Fibroblast of skin of left quadriceps (primary cell): ENCODE measurements around the gene WDR18.
"Not testable (repeated sequence)": the region's sequence is repeated elsewhere in the genome, so short reads cannot be mapped to it uniquely, and the experiment has no call there.

Experiments used
- DNase-seq, 2 experiments: peaks; one replicate each; pipeline ENCODE4 v3.0.0-alpha.2; 2013; ENCODE audit warnings: low read depth in 2 of 2

The WDR18 gene

DNA sequence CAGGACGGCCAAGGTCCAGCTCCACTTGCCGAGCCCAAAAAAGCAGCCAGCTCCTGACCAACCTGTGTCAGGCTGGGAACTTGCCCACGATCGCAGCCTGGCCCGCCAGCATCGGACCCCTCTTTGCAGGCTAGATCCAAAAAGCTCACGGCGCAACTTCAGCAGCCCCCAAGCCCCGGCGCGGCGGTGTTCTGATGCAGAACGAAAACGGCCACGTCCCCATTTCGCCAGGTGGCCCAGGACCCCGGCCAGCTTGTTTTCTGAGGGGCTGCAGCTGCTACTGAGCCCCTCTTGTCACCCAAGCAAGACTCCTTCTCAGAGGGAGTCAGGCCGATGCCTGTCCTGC, 35.4 kb downstream of the WDR18 start:
- no peak for DNase-seq

DNA sequence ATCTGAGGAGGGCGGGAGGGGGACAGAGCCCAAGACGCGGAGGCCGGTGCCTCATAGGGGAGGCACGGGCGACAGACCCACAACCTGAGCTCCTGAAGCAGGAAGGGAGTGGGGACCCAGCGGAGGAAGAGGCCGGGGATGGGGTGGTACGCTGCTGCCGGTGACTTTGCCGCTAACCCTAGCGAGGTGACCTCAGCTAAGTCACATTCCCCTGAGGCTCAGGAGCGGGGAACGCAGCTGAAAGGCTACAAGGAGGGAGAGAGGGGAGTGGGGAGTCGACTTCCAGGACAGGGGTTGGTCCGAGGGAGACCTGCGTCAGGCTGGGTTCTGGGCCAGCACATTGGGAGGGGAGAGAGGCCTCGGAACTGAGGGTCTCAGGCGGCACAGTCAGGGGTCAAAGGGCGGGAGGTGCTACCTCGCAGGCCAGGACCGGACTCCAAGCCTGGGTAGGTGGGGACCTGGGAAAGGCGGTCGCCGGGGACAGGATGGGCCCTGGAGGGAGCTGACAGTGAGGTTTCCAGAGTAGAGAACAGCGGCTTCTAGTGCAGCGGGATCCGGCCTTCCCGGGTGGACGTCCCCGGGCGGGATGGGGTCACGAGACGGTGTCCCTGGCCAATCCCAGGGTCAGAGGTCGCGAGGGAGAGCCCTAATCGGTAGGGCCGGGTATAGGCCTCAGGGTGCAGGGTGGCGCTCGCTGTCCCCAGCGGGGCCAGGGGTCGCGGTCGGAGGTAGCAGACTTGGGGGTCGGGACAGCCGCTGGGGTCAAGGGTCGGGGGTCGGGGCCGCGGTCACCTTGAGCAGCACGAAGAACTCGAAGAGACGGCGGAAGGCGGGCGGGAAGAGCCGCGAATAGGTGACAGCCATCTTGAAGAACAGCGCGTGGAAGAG, 36.1 kb downstream of the WDR18 start:
- DNase-seq, result no peak

DNA sequence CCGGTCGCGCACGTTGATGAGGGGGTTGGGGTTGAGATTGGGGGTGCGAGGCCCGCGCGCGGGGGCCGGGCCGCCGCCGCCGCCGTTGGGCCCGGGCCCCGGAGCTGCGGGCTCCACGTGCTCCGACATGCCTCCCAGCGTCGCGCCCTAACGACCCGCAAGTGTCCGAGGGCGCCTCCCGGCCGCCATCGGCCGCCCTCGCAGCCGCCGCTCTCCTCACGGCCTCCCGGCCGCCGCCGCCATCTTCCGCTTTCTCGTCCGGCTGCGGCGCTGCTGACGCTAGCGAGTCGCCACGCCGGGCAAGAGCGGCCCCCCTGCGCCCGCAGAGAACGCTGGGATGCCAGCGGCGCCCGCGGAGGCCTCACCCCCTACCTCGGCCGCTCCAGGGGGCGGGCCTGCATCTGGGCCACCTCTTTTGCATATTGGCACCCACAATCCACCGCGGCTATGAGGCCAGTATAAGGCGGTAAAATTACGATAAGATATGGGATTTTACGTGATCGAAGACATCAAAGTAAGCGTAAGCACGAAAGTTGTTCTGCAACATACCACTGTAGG, 36.8 kb downstream of the WDR18 start, which contains the start of gene TMEM259:
Gene TMEM259, minus strand, starts transcription at position 256 of the 558 bp plus-strand sequence. Its CDS starts 127 bp downstream, at position 129.
- DNase-seq, result peak; percentile 95 to 96

DNA sequence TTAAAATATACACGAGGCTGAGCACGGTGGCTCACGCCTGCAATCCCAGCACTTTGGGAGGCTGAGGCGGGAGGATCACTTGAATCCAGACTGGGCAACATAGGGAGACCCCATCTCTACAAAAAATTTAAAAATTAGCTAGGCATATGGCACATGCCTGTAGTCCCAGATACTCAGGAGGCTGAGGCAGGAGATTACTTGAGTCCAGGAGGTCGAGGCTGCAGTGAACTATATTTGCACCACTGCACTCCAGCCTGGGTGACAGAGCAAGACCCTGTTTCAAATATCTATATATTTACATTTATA, 39.7 kb downstream of the WDR18 start:
- DNase-seq, result not testable (repeated sequence)

DNA sequence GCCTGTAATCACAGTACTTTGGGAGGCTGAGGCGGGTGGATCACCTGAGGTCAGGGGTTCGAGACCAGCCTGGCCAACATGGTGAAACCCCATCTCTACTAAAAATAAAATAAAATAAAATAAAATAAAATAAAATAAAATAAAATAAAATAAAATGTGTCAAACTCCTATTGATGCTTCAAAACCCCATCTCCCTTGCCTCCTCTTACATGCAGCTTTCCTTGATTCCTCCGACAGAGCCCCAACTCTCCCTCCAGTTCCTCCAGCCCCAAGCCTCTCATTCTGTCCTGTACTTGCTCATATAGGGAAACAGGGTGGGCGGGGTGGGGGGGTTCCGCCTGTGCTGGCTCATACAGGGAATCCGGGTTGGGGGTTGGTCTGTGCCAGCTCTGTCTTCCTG, 40.9 kb downstream of the WDR18 start:
- not testable (repeated sequence) for DNase-seq

DNA sequence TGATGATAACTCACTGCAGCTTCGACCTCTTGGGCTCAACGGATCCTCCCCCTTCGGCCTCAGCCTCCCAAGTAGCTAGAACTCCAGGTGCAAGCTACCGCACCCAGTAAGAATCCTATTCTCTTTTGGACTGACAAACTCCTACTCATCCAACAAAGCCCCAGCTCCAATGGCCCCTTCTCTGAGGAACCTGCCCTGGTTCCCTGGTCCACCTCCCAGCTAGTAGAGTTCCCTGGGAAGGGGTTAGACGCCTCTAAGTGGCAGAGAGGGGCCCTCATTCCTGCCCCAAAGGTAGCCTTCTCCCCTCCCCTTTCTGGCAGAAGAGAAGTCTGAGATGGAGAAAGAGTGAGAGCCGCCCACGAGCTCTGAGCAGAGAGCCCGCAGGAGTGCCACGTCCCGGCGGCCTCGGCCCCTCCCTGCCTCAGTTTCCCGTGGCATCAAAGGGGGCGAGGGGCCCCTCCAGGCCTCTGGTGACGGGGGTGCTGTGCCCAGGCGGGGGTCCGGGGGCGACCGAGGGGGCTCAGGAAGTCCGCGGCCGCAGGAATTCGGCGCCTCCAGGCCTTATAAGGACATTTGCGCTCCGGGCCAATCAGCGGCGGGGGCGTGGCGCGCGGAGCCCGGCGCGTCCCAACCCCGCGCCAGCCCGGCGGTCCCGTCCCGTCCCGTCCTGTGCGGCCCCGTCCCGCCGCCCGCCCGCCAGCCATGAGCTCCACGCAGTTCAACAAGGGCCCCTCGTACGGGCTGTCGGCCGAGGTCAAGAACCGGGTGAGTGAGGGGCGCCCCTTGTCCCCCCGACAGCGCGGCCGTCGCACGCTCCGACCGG, 42.0 kb downstream of the WDR18 start, which contains the start of gene CNN2:
Gene CNN2, plus strand, starts transcription at position 649 of the 823 bp plus-strand sequence. Its CDS starts 54 bp downstream, at position 703.
- peak; percentile 70 to 72 for DNase-seq

DNA sequence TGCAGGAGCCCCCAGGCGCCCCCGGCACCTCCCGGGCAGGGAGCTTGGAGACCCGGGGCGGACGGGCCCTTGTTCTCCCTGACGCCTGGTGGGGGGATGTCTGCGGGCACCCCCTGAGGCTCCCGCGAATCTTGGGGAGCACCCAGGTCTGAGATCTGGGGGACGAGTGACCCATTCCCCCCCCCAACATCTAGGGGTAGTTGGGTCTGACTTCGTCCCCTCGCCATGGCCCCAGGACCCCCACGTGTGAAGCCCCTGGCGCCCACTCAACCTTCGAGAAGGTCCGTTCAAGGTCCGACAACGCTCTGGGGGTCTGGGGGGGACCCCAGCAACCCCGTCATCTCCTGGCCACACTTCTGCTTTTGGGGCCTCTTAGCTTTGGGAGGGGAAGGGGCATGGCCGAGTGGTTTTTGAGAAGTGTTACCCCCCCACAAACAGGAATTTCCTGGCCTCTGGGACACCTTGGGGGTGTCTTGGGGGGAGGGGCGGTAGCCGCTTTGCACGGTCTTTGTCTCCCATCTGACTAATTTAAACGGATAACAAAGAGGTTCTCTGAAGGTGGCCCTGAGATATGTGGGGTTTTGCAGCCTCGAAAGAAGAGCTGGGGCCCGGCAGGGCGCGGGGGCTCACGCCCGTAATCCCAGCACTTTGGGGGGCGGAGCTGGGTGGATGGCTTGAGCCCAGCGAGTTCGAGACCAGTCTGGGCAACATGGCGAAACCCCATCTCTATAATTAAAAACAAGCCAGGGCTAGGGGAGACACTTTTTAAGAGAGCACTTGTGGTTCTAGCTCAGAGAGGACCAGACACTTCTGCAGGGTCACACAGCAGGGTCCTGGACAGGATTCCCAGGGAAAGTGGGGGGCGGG, 42.9 kb downstream of the WDR18 start:
- no peak for DNase-seq

DNA sequence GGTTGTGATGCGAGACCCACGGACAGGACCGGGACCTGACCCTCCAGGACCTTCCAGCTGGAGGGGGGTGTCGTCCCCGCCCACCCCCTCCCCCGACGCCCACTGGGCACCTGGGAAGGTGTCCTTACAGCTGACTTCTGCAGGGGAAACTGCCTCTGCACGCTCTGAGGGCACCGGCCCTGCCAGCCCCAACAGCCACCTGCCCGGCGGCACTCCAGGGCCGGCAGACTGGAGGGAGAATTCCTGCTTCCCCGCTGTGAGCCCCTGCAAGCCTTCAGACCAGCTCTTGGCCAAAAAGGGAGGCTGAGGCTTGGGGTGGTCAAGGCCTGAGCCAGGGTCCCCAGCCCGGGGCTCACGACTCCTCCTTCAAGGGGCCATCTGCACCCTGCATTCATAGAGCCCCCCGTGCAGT, 43.5 kb downstream of the WDR18 start:
- DNase-seq, result no peak

DNA sequence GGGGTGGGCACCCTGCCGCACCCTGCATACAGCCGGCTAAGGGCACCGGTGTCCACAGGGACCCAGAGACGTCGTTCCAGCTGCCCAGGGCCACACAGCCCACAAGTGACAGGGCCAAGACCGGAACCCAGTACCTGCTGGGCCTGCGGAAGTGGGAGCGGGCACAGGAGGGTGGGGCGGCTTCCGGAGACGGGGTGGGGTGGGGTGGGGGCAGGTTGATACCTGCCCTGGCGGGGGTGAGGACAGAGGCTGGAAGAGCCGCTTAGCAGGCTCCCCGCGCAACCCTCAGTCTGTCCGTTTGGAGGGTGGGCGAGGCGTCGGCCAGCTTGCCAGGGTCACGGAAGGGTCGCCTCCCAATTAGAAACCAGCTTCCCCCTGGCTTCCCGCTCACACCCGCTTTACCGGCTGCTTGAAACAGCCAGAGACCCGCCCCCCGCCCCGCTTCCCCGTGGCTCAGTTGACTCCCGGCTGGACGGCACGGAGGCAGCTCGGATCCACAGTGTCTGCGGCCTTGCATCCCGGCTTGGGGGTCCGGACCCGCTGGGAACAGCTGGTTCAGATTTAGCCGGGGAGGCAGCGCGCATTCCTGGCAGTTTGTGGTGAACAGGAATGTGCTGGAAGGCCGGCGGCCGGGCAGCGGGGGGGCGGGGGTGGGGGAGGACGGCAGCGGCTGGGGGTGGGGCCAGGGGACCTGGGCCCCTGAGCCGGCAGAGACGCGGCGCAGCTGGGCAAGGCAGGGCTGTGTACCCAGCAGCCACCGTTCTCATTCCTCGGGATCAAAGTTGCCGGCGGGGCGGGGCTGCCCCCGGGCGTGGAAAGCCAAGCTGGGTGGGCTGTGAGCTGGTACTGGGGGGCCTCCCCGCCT, 44.1 kb downstream of the WDR18 start:
- DNase-seq, result peak; percentile 97

DNA sequence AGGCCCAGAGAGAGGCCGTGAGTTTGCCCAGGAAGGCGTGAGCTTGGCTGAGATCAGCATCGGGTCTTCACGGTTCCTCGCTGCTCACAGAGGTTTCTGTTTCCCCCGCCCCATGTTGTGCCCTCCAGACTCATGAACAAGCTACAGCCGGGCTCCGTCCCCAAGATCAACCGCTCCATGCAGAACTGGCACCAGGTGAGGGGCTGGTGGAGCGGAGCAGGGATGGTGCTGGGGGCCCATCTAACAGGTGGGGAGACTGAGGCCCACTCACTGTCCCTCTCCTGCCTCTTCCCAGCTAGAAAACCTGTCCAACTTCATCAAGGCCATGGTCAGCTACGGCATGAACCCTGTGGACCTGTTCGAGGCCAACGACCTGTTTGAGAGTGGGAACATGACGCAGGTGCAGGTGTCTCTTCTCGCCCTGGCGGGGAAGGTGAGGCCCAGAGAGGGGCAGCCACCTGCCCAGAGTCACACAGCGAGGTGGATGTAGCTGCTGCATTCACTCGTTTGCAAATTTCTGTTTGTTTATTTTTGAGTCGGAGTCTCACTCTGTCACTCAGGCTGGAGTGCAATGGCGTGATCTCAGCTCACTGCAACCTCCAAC, 48.2 kb downstream of the WDR18 start:
- DNase-seq, result no peak

DNA sequence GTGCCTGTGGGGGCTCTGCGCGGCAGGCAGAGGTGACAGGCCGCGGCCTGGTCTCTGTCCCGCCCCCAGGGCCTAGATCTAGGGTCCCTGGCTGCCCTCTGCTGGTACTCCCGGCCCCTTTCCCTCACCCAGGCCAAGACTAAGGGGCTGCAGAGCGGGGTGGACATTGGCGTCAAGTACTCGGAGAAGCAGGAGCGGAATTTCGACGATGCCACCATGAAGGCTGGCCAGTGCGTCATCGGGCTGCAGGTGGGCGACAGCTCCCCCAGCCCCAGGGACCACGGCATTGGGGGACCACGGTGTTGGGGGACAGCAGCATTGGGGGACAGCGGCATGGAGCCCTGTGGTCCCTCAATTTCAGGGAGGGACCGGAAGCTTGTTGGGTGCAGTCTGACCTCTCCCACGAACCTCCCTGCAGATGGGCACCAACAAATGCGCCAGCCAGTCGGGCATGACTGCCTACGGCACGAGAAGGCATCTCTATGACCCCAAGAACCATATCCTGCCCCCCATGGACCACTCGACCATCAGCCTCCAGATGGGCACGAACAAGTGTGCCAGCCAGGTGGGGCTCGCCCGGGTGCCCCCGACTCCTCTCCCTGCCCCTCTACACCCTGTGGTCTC, 52.0 kb downstream of the WDR18 start:
- no peak for DNase-seq

DNA sequence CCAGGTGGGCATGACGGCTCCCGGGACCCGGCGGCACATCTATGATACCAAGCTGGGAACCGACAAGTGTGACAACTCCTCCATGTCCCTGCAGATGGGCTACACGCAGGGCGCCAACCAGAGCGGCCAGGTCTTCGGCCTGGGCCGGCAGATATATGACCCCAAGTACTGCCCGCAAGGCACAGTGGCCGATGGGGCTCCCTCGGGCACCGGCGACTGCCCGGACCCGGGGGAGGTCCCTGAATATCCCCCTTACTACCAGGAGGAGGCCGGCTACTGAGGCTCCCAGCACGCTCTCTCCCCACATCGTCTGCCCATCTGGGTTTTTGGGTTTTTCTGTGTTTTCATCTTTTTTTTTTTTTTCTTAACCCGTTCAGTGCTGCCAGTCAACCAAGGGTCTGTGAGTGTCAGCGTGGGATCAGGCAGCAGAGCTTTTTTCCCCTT, 53.5 kb downstream of the WDR18 start:
- no peak for DNase-seq

DNA sequence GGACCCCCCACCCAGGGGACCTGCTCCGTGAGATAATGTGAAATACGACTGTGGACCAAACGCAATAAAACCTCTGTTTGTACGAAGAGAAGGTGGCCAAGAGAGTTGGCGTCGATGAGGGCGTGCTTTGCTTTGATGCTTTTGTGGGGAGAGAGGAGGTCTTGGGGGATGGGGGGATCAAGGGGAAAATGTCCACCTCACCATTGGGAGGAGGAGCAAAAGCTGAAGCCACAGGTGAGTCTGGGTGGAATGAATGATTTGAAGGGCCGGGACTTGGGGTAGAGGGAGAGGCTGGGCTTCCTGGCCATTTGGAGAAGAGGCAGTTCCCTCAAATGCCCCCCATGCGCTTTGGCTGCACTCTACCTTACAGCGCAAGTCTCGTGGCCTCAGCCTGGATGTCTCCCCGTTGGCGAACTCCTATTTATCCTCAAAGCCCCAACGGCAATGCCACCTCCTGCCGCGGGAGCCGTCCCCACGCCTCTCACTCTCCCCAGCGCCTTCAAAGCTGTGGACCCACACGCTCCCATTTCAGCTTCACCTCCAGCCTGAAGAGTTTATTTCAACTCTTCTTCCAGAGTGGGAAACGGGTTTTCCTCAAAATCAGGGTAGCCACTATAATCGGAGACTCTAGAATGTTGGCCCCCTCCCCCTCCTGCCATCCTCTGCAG, 55.0 kb downstream of the WDR18 start:
- DNase-seq, result no peak

DNA sequence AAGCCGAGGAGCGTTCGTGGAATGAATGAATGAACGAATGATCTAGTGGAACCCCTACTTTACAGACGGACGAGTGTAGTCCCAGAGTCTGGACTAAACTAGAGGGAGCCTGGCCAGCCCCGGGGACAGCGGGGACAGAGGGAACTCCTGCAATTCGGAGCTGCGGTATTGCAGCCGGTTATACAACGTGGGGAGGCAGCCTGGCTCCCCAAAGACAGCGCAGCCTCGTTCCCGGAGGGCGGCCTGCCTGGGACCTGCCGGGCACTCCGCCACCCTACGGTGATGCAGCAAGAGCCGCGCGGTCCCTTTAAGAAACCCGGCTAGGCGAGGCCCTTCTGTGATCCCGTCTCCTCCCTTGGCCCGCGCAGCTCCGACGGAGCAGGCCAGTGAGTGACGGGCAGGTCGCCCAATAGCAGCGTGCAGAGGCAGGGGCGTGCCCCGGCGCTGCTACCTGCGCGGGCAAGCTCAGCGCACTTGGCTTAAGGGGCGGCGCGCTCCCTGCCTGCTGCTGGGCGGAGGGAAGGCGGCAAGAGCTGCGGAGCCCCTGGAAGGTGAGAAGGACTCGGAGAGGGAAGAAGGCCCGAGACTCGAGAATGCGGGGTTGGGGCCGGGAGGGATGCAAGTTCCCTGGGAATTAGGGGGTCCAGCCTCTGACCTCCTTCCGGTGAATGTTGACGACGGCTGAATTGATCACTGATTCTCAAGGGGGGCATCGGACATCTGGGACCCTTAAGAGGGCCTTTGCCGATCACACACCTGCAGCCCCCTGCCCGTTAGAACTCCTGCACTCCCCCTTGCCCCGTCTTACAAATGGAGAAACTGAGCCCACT, 55.7 kb downstream of the WDR18 start, which contains the start of gene ABCA7:
Gene ABCA7, plus strand, starts transcription at position 462 of the 830 bp plus-strand sequence. CDS start 1,255 bp downstream, outside the sequence.
- peak; percentile 94 to 95 for DNase-seq

DNA sequence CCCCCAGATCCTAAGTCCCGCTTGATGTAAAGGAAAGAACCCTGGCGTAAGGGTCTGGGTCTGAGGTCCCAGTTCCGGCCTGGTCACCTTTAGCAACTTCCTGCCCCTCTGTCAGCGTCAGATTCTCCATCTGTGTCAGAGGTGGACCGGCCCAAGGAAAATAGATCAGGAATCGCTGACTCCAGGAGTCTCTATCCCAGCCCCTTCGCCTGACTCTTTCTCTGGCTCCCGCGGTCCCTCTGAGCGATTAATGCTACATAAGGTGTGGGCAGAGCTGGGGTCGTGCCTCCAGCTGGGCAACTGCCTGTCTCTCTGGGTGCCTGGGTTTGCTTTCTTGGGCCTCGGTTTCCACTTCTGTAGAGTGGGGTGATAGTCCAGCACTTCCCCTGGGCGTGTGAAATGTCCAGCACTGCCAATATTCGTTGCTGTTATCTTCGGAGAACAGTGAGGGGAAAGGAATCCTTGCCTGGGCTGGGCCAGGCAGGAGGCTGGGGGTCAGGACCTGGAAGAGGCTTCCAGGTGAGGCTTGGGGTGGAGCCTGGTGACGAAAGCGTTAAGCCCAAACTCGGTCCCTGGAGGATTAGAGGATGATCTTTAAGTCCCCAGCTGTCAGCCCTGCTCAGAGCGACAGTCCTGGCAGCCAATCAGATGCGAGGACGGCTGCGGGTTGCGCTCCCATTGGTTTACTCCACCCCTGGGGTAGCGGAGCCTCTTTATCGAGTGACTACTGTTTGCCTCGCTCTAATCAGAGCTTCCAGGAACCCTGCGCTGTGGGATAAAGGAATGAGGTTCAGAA, 56.5 kb downstream of the WDR18 start:
- peak; percentile 89 for DNase-seq

DNA sequence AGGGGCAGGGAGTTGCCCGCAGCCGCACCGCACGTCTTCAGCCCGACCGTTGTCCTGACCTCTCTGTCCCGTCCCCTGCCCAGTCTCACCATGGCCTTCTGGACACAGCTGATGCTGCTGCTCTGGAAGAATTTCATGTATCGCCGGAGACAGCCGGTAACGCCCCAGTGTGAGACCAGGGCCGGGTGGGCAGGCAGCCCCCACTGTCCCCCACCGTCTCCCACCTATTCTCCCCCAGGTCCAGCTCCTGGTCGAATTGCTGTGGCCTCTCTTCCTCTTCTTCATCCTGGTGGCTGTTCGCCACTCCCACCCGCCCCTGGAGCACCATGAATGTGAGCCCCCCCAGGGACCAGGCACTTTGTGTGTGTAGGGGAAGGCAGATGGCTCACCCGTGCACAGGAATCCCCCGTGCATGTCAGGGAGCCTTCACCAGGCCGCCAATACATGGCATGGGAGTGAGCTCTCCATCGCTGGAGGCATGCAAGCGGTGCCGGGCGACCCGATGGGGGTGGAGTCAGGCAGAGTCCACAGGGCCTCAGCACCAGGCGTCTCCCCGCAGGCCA, 57.2 kb downstream of the WDR18 start:
- DNase-seq, result no peak
